SK-N-SH (cell line): Measurements from ENCODE around the gene NF2. TPM values are rescaled to one million over a fixed set of nuclear protein-coding genes. Genes with fewer than 3 reads are reported as not detected.

Experiments
- CTCF ChIA-PET: fragments of 300-600, 350-600 bp; formaldehyde crosslinking; extraction: SDS; loops from one replicate; lab custom pipeline; 2021; lab: Yijun Ruan, JAX
- POLR2A ChIA-PET: fragments of 350-600 bp; sonication (Branson Sonifier 250); formaldehyde crosslinking; extraction: SDS; loops from one replicate; lab custom pipeline; 2020; ENCODE audit warnings: antibody characterized with exemption, inconsistent platforms; lab: Yijun Ruan, JAX
- DNase-seq: peaks from one replicate; pipeline ENCODE4 v3.0.0; 2012
- H2AFZ ChIP-seq: fragments of 200-600 bp; sonication (generic); 2 replicates; pipeline ENCODE4 v1.8.1; 2016; ENCODE audit warnings: antibody characterized with exemption, mild to moderate bottlenecking, low read depth
- H3F3A ChIP-seq: fragments of 200-600 bp; sonication (generic); replicated peaks from 2 replicates; pipeline ENCODE3; 2016; ENCODE audit warnings: antibody characterized with exemption, mild to moderate bottlenecking; ENCODE audit not compliant: insufficient read depth
- H3K27ac ChIP-seq, 2 experiments: fragments of 200-500 bp in 1 of 2; fragments of 200-600 bp in 1 of 2; sonication (Bioruptor generic) in 1 of 2; sonication (generic), shearing (Covaris generic) in 1 of 2; 2 replicates each; pipeline versions ENCODE4 v1.5.1 to v1.6.1; 2014 to 2016; ENCODE audit warnings: low read depth in 2 of 2, inconsistent platforms in 1 of 2, low read length in 1 of 2, mild to moderate bottlenecking in 1 of 2, mixed read lengths in 1 of 2
- H3K27me3 ChIP-seq: fragments of 200-600 bp; sonication (generic), shearing (Covaris generic); 2 replicates; pipeline ENCODE4 v1.6.1; 2016; ENCODE audit warnings: mixed run types; ENCODE audit not compliant: insufficient read depth
- H3K36me3 ChIP-seq, 2 experiments: fragments of 200-500 bp in 1 of 2; fragments of 200-600 bp in 1 of 2; sonication (Bioruptor generic) in 1 of 2; sonication (generic) in 1 of 2; replicated peaks in 1 of 2; 2 replicates each; pipeline versions ENCODE3 to v1.5.1; 2014 to 2016; ENCODE audit warnings: low read length in 1 of 2, mild to moderate bottlenecking in 1 of 2; ENCODE audit not compliant: insufficient read depth in 2 of 2, control insufficient read depth in 1 of 2
- H3K4me1 ChIP-seq, 2 experiments: fragments of 200-500 bp in 1 of 2; fragments of 200-600 bp in 1 of 2; sonication (Bioruptor generic) in 1 of 2; sonication (generic), shearing (Covaris generic) in 1 of 2; 2 replicates each; pipeline versions ENCODE4 v1.5.1 to v1.6.1; 2014 to 2016; ENCODE audit warnings: low read depth in 1 of 2, low read length in 1 of 2, mixed run types in 1 of 2; ENCODE audit not compliant: insufficient read depth in 2 of 2, control insufficient read depth in 1 of 2
- H3K4me2 ChIP-seq: fragments of 200-600 bp; sonication (generic), shearing (Covaris generic); 2 replicates; pipeline ENCODE4 v1.6.1; 2017; ENCODE audit warnings: mixed run types
- H3K4me3 ChIP-seq, 2 experiments: fragments of 200-500 bp in 1 of 2; fragments of 200-600 bp in 1 of 2; sonication (Bioruptor generic) in 1 of 2; sonication (generic), shearing (Covaris generic) in 1 of 2; 2 replicates each; pipeline versions ENCODE4 v1.5.1 to v1.8.1; 2014 to 2016; ENCODE audit warnings: low read depth in 2 of 2, inconsistent platforms in 1 of 2, low read length in 1 of 2, mild to moderate bottlenecking in 1 of 2, mixed read lengths in 1 of 2, moderate library complexity in 1 of 2
- H3K79me2 ChIP-seq: fragments of 200-600 bp; sonication (generic); 2 replicates; pipeline ENCODE4 v1.8.1; 2017; ENCODE audit warnings: mild to moderate bottlenecking; ENCODE audit not compliant: insufficient read depth
- H3K9ac ChIP-seq: fragments of 200-600 bp; sonication (generic); 2 replicates; pipeline ENCODE4 v1.6.1; 2017; ENCODE audit warnings: mixed run types
- H3K9me2 ChIP-seq: fragments of 200-600 bp; sonication (generic); 2 replicates; pipeline ENCODE4 v1.6.1; 2017; ENCODE audit warnings: mixed run types
- H3K9me3 ChIP-seq: fragments of 200-600 bp; sonication (generic); 2 replicates; pipeline ENCODE4 v1.6.1; 2017; ENCODE audit warnings: mixed run types, mild to moderate bottlenecking, moderate library complexity
- H4K20me1 ChIP-seq: fragments of 200-600 bp; sonication (generic); 2 replicates; pipeline ENCODE4 v1.6.1; 2017; ENCODE audit warnings: mild to moderate bottlenecking, mixed run types; ENCODE audit not compliant: insufficient read depth
- CHD2 ChIP-seq: fragments of 150-350 bp; IDR thresholded peaks from 2 replicates; pipeline ENCODE4 v1.6.1; 2018; ENCODE audit warnings: low read length; ENCODE audit not compliant: partially characterized antibody
- ELF1 ChIP-seq: IDR thresholded peaks from 2 replicates; pipeline ENCODE4 v1.4.0; 2012
- FOXJ3 ChIP-seq: sonication (generic); formaldehyde crosslinking; IDR thresholded peaks from 2 replicates; pipeline ENCODE4 v1.5.1; 2020; ENCODE audit warnings: mild to moderate bottlenecking, missing genetic modification reagents
- FOXM1 ChIP-seq: IDR thresholded peaks from 2 replicates; pipeline ENCODE4 v1.4.0; 2012; ENCODE audit warnings: low read depth, mild to moderate bottlenecking
- GABPA ChIP-seq: IDR thresholded peaks from 2 replicates; pipeline ENCODE4 v1.4.0; 2012; ENCODE audit warnings: low read depth, mild to moderate bottlenecking
- GATA2 ChIP-seq: sonication (generic); formaldehyde crosslinking; IDR thresholded peaks from 2 replicates; pipeline ENCODE4 v1.5.0; 2020; ENCODE audit warnings: mild to moderate bottlenecking, missing genetic modification reagents
- JUND ChIP-seq: IDR thresholded peaks from 2 replicates; pipeline ENCODE4 v1.4.0; 2012
- MXI1 ChIP-seq: IDR thresholded peaks from 2 replicates; pipeline ENCODE4 v1.6.1; 2012; ENCODE audit warnings: mild to moderate bottlenecking, low read depth, low read length, improper control_type of control experiment
- NFIC ChIP-seq: IDR thresholded peaks from 2 replicates; pipeline ENCODE4 v1.4.0; 2012; ENCODE audit warnings: borderline replicate concordance
- POLR2AphosphoS5 ChIP-seq: IDR thresholded peaks from 2 replicates; pipeline ENCODE4 v1.6.1; 2012; ENCODE audit warnings: low read depth, low read length
- RFX5 ChIP-seq: IDR thresholded peaks from 2 replicates; pipeline ENCODE4 v1.6.1; 2012; ENCODE audit warnings: mild to moderate bottlenecking, improper control_type of control experiment, low read length
- RXRA ChIP-seq: IDR thresholded peaks from 2 replicates; pipeline ENCODE4 v1.4.0; 2012; ENCODE audit warnings: low read depth, mild to moderate bottlenecking, borderline replicate concordance
- TEAD4 ChIP-seq: IDR thresholded peaks from 2 replicates; pipeline ENCODE4 v1.4.0; 2012; ENCODE audit warnings: mild to moderate bottlenecking, borderline replicate concordance; ENCODE audit not compliant: insufficient read depth
- WGBS: methylation state at CpG from one replicate; pipeline ENCODE4 v1.1.6; 2017; ENCODE audit warnings: low lambda C conversion rate; 5-methylcytosine and 5-hydroxymethylcytosine counted together
- polyA plus RNA-seq, 3 experiments: library from polyadenylated mRNA; depleted of rRNA; stranded (reverse); fragments of >200 nt; gene quantifications; 2 replicates each; pipeline ENCODE4 v1.2.3, GENCODE V29; 2012
- TF ChIP-seq, protein P1 (sequence below): fragments of 150-350 bp; IDR thresholded peaks from 2 replicates; pipeline ENCODE4 v1.6.1; 2017; ENCODE audit warnings: antibody characterized with exemption, low read length, low read depth, borderline replicate concordance

Gene NF2
- polyA plus RNA-seq, 1 of the 3 experiments (the other 2 are of a cell fraction): 44.1 TPM

DNA sequence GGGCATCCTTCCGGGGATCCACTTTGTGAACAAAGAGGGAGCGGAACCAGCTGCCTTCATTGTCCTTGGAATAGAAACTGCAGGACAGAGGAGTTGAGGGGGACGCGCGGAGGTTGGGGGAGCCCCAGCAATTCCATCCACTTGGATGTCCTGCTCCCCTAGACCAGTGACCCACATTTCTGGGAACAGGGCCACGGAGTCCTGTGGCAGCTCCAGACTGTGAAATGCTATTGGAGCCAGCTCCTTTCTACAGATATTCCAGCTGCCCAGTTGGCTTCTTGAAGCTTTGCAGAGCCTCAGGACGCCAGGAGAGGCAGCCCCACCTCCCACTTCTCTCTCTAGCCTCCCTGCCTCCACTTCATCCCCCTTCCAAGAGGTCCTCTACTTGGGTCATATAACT is 33.0 kb upstream of the NF2 start:
- H3K79me2 ChIP-seq: no peaks in the 10 kb centered on the region
- 94% methylated on average over 6 of the region's 7 CpGs for WGBS

DNA sequence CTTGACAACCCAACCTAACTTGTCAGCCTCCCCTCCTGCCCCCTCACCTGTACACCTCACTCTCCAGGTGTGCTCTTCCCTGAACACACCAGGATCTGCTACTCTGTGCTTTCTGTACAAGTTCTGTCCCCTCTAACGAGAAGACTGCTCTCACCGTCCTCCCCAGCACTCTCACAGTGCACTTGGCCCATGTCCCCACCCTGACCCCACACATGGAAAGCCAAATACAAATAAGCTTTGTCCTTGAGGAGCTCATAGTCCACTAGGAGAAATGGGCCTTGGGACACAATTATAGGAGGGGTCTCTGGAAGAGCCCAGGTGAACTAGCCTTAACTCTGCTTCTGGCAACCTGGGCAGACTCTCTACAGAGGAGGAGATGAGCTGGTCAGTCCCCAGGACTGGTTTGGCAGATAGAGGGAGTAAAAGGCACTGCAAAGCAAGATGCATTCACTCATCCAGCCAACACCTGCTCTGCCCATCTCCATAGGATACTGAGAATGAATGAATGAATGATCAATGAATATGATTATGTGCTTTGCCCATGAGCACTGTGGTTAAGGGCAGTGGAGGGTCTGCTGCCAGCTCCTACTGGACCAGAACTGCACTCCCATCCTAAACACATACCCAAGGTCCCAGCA is 32.4 kb upstream of the NF2 start:
- CTCF ChIA-PET: interaction anchor here (1.4 to 1.8 kb wide), 3 partner anchors 10 to 18 kb away, joined by 3 to 7 read pairs (median 4); partner anchors contain the start of gene THOC5
- Histone ChIP-seq H3K4me2 (no peak overlapping the region), H3K9ac (no peak overlapping the region), H3K79me2 (no peaks in the 10 kb centered on the region), H3K4me1 (no peaks in the 10 kb centered on the region), H3K9me3 (no peaks in the 10 kb centered on the region), H3F3A (no peaks in the 10 kb centered on the region), H3K27ac (no peak overlapping the region), H2AFZ (no peak overlapping the region), H3K27me3 (no peaks in the 10 kb centered on the region), H3K4me3 (no peak overlapping the region), H3K9me2 (no peaks in the 10 kb centered on the region), H4K20me1 (no peaks in the 10 kb centered on the region), H3K36me3 (peaks cover 8 to 19% of the 10 kb centered on the region in 2 experiments)
- TF ChIP-seq RFX5 (no peak), JUND (no peak), FOXM1 (no peak), FOXJ3 (CRISPR knock-in tag) (no peak), MXI1 (no peak), RXRA (no peak), CHD2 (no peak), POLR2AphosphoS5 (no peak), GATA2 (CRISPR knock-in tag) (no peak), TEAD4 (no peak), ELF1 (no peak)
- DNase-seq: no peak
- 94% methylated on average over 2 of the region's 2 CpGs for WGBS
- POLR2A ChIA-PET: interaction anchor here (0.5 to 1.0 kb wide), 2 partner anchors 17 to 96 kb away, joined by 3 read pairs; partner anchors contain the start of gene THOC5

More for the DNA sequence above, 33.0 kb upstream of the NF2 start:
- Histone ChIP-seq H3K36me3 (peaks cover 8 to 21% of the 10 kb centered on the region in 2 experiments), H4K20me1 (no peaks in the 10 kb centered on the region), H3K9me3 (no peaks in the 10 kb centered on the region), H3K27ac (no peak overlapping the region), H2AFZ (no peak overlapping the region), H3K4me1 (no peaks in the 10 kb centered on the region), H3K4me3 (no peak overlapping the region), H3K9me2 (no peaks in the 10 kb centered on the region), H3K27me3 (no peaks in the 10 kb centered on the region), H3F3A (no peaks in the 10 kb centered on the region), H3K9ac (no peak overlapping the region), H3K4me2 (no peak overlapping the region)
- TF ChIP-seq, protein P1, sequence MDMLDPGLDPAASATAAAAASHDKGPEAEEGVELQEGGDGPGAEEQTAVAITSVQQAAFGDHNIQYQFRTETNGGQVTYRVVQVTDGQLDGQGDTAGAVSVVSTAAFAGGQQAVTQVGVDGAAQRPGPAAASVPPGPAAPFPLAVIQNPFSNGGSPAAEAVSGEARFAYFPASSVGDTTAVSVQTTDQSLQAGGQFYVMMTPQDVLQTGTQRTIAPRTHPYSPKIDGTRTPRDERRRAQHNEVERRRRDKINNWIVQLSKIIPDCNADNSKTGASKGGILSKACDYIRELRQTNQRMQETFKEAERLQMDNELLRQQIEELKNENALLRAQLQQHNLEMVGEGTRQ: no peak
- TF ChIP-seq RFX5 (no peak), GABPA (no peak), RXRA (no peak), ELF1 (no peak), NFIC (no peak)
- ChIA-PET CTCF (interaction anchor here (1.4 to 1.8 kb wide), 3 partner anchors 10 to 19 kb away, joined by 3 to 7 read pairs (median 4); partner anchors contain the start of gene THOC5), POLR2A (interaction anchor here (1.0 kb wide), 1 partner anchor 17 kb away, joined by 3 read pairs; the partner anchor contains the start of gene THOC5)
- no peak for DNase-seq
